Endothelial cell of umbilical vein (primary cell): Measurements from ENCODE around the gene COMP. TPM values are rescaled to one million over a fixed set of nuclear protein-coding genes. Genes with fewer than 3 reads are reported as not detected.

Experiments used
- BruUV-seq: library from RNA; stranded (reverse); fragments of 400-500 nt; replicated peaks from 2 replicates; lab custom pipeline; 2021; lab: Mats Ljungman, UMichigan
- CTCF ChIA-PET: fragments of 300-600, 350-600 bp; sonication (Branson Sonifier 250); formaldehyde crosslinking; loops from one replicate; lab custom pipeline; 2021; ENCODE audit warnings: antibody characterized with exemption, inconsistent platforms; lab: Charles Lee
- POLR2A ChIA-PET: fragments of 300-600, 350-600 bp; sonication (Branson Sonifier 250); formaldehyde crosslinking; loops from one replicate; lab custom pipeline; 2021; ENCODE audit warnings: antibody characterized with exemption, inconsistent platforms; lab: Charles Lee
- DNase-seq: peaks from one replicate; pipeline ENCODE4 v3.0.0-alpha.2; 2011; ENCODE audit warnings: low read depth, low spot score
- FAIRE-seq: peaks from 2 replicates; lab custom pipeline; 2011; peaks lifted over from hg19 to GRCh38; lab: Jason Lieb, UNC
- H2AFZ ChIP-seq: 2 replicates; pipeline ENCODE4 v1.6.0; 2012; ENCODE audit warnings: low read depth, low read length, control low read depth, inconsistent platforms
- H3K27ac ChIP-seq: 2 replicates; pipeline ENCODE4 v1.5.1; 2011; ENCODE audit warnings: low read depth, mild to moderate bottlenecking, control low read depth, low read length, moderate library complexity; ENCODE audit not compliant: insufficient read depth
- H3K27me3 ChIP-seq, 2 experiments: 2 replicates each; pipeline versions ENCODE4 v1.6.0 to v1.6.1; 2011; ENCODE audit warnings: low read length in 2 of 2, mixed read lengths in 1 of 2; ENCODE audit not compliant: control insufficient read depth in 2 of 2, insufficient read depth in 2 of 2
- H3K36me3 ChIP-seq, 2 experiments: 2 replicates in 1 of 2; 3 replicates in 1 of 2; pipeline ENCODE4 v1.5.1; 2011; ENCODE audit warnings: low read length in 2 of 2, mild to moderate bottlenecking in 1 of 2, moderate library complexity in 1 of 2; ENCODE audit not compliant: control insufficient read depth in 2 of 2, insufficient read depth in 2 of 2; ENCODE audit errors: extremely low read depth in 1 of 2
- H3K4me1 ChIP-seq: 3 replicates; pipeline ENCODE4 v1.5.1; 2011; ENCODE audit warnings: mild to moderate bottlenecking, low read length; ENCODE audit not compliant: control insufficient read depth, insufficient read depth; ENCODE audit errors: extremely low read depth
- H3K4me2 ChIP-seq: 2 replicates; pipeline ENCODE4 v1.6.1; 2011; ENCODE audit warnings: low read length, control low read depth, mixed read lengths; ENCODE audit not compliant: insufficient read depth
- H3K4me3 ChIP-seq, 3 experiments: fragments of 200-600 bp in 1 of 3; sonication (generic), shearing (Covaris generic) in 1 of 3; replicated peaks in 1 of 3; 2 replicates each; pipeline ENCODE4 v1.5.1; 2011 to 2016; ENCODE audit warnings: control low read depth in 3 of 3, low read length in 3 of 3, mild to moderate bottlenecking in 2 of 3, inconsistent platforms in 1 of 3, low read depth in 1 of 3, moderate library complexity in 1 of 3; ENCODE audit not compliant: insufficient read depth in 1 of 3
- H3K79me2 ChIP-seq: 2 replicates; pipeline ENCODE4 v1.6.0; 2012; ENCODE audit warnings: low read length, inconsistent platforms; ENCODE audit not compliant: control insufficient read depth, insufficient read depth
- H3K9ac ChIP-seq: replicated peaks from 2 replicates; pipeline ENCODE3; 2011; ENCODE audit warnings: low read length, control low read depth; ENCODE audit not compliant: insufficient read depth; ENCODE audit errors: extremely low read depth
- H3K9me1 ChIP-seq: replicated peaks from 3 replicates; pipeline ENCODE4 v1.6.0; 2011; ENCODE audit warnings: mild to moderate bottlenecking, low read length; ENCODE audit not compliant: control insufficient read depth, insufficient read depth; ENCODE audit errors: extremely low read depth
- H3K9me3 ChIP-seq: replicated peaks from 2 replicates; pipeline ENCODE4 v1.5.1; 2012; ENCODE audit warnings: low read length, inconsistent platforms; ENCODE audit not compliant: control insufficient read depth, insufficient read depth
- H4K20me1 ChIP-seq: replicated peaks from 2 replicates; pipeline ENCODE3; 2011; ENCODE audit warnings: mild to moderate bottlenecking, low read length; ENCODE audit not compliant: control insufficient read depth, insufficient read depth; ENCODE audit errors: extremely low read depth
- EZH2 ChIP-seq: IDR thresholded peaks from 2 replicates; pipeline ENCODE4 v1.6.1; 2012; ENCODE audit warnings: borderline replicate concordance, low read depth, mild to moderate bottlenecking, moderate library complexity, low read length, inconsistent platforms; ENCODE audit not compliant: severe bottlenecking
- FOS ChIP-seq: IDR thresholded peaks from 2 replicates; pipeline ENCODE4 v1.6.1; 2011; ENCODE audit warnings: mild to moderate bottlenecking, low read length, moderate library complexity, borderline replicate concordance; ENCODE audit not compliant: insufficient read depth
- GATA2 ChIP-seq: IDR thresholded peaks from 2 replicates; pipeline ENCODE4 v1.7.0; 2011; ENCODE audit warnings: low read depth, mild to moderate bottlenecking, moderate library complexity, mixed read lengths, low read length; ENCODE audit not compliant: insufficient read length, insufficient read depth
- JUN ChIP-seq: IDR thresholded peaks from 2 replicates; pipeline ENCODE4 v1.6.1; 2011; ENCODE audit warnings: borderline replicate concordance, low read depth; ENCODE audit not compliant: insufficient read length, insufficient read depth
- MYC ChIP-seq: IDR thresholded peaks from one replicate; pipeline ENCODE4 v1.6.1; 2011; ENCODE audit warnings: mild to moderate bottlenecking, low read depth, low read length
- POLR2A ChIP-seq: IDR thresholded peaks from 2 replicates; pipeline ENCODE4 v1.6.1; 2012; ENCODE audit warnings: low read depth, mild to moderate bottlenecking, control low read depth, low read length
- POLR2AphosphoS5 ChIP-seq: IDR thresholded peaks from 2 replicates; pipeline ENCODE4 v1.6.1; 2012; ENCODE audit warnings: low read depth, mild to moderate bottlenecking, control low read depth, low read length, moderate library complexity; ENCODE audit not compliant: insufficient read depth
- dilution Hi-C: fragments of 300-500 bp; cut with MboI; formaldehyde crosslinking; loops from one replicate; pipeline ENCODE4 v1.15.0; 2019; ENCODE audit warnings: low sequenced_read_pairs; ENCODE audit not compliant: extremely low pct_ligation_motif_present
- intact Hi-C: fragments of 100-400 bp; cut with micrococcal nuclease; formaldehyde crosslinking; loops from one replicate; pipeline ENCODE4 v1.10.0; 2022
- polyA plus RNA-seq, 4 experiments: library from polyadenylated mRNA; depleted of rRNA in 3 of 4; stranded (reverse) in 3 of 4; unstranded in 1 of 4; fragments of >200 nt; gene quantifications; 2 replicates each; pipeline versions ENCODE4 v1.2.1 to v1.2.3, GENCODE V29; 2011 to 2012; ENCODE audit warnings: missing spikeins in 1 of 4
- total RNA-seq: library from RNA; stranded (reverse); gene quantifications from 2 replicates; pipeline ENCODE4 v1.2.3, GENCODE V29; 2021
- TF ChIP-seq, protein P1 (sequence below): IDR thresholded peaks from 2 replicates; pipeline ENCODE4 v1.6.1; 2011; ENCODE audit not compliant: insufficient read depth, insufficient read length
- TF ChIP-seq, protein P2 (sequence below), 2 donors: IDR thresholded peaks; 1 replicate in 1 of 2; 2 replicates in 1 of 2; pipeline ENCODE4 v1.5.1; 2011; ENCODE audit warnings: low read length in 2 of 2, mild to moderate bottlenecking in 2 of 2, moderate library complexity in 2 of 2, control low read depth in 1 of 2, inconsistent platforms in 1 of 2, low read depth in 1 of 2; ENCODE audit not compliant: insufficient read depth in 1 of 2; ENCODE audit errors: extremely low read depth in 1 of 2

COMP gene
- total and polyA plus RNA-seq, 2 donors (not counting 3 experiments of a cell fraction or from before 2014, with no cell fraction given), result not detected

DNA sequence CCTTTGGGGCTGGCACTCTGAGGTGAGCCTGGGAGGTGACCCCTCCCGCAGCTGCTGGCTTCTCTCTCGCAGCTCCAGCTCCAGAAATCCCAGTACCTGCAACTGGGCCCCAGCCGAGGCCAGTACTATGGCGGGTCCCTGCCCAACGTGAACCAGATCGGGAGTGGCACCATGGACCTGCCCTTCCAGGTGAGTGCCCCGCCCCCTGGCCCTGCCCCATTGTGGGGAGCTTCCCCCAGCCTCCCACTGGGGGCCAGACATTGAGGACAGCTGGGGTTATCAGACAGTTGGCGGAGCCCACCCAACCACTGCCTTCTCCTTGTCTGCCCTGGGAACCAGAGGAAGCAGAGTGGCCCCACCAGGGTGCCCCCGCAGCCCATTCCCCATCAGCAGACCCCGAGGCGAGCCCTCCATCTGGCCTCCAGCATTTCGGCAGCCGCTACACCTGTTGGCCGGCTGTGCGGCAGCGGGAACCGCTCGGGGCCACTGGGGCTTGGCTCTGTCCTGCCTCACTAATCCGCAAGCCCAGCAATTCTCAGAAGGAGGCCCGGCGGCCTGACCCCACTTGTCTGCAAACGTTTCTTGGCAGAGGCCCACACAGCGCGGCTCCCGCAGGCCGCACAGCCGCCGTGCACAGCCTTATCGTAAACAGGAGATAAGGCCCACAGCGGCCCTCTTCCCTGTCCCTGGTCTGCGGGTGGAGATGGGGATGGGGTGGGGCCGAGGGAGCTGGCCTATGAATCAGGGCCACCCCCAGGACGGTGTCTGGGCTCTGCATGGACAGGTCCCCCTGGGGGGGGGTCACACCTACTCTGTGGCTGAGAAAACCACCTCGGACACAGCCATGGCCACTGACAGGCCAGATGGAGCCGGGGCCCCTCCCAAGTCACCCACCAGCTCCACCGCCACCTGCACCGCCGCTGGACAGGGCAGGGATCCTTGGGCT lies 48.0 kb downstream of the COMP start:
- Histone ChIP-seq H3K4me3 (no peak overlapping the region), H3K27ac (no peak overlapping the region), H3K9me3 (no peaks in the 10 kb centered on the region), H2AFZ (no peak overlapping the region), H3K27me3 (no peaks in the 10 kb centered on the region), H4K20me1 (no peaks in the 10 kb centered on the region), H3K4me1 (no peaks in the 10 kb centered on the region), H3K36me3 (no peaks in the 10 kb centered on the region), H3K9ac (no peak overlapping the region), H3K79me2 (no peaks in the 10 kb centered on the region), H3K9me1 (no peaks in the 10 kb centered on the region), H3K4me2 (no peak overlapping the region)
- ChIA-PET POLR2A (no interaction called here), CTCF (interaction anchor here (0.6 kb wide), 1 partner anchor 50 kb away, joined by 3 read pairs; no protein-coding TSS in a partner anchor)
- no peak for FAIRE-seq
- TF ChIP-seq, protein P1, sequence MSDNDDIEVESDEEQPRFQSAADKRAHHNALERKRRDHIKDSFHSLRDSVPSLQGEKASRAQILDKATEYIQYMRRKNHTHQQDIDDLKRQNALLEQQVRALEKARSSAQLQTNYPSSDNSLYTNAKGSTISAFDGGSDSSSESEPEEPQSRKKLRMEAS, result no peak
- TF ChIP-seq JUN, result no peak
- TF ChIP-seq GATA2, result no peak
- TF ChIP-seq, protein P2, sequence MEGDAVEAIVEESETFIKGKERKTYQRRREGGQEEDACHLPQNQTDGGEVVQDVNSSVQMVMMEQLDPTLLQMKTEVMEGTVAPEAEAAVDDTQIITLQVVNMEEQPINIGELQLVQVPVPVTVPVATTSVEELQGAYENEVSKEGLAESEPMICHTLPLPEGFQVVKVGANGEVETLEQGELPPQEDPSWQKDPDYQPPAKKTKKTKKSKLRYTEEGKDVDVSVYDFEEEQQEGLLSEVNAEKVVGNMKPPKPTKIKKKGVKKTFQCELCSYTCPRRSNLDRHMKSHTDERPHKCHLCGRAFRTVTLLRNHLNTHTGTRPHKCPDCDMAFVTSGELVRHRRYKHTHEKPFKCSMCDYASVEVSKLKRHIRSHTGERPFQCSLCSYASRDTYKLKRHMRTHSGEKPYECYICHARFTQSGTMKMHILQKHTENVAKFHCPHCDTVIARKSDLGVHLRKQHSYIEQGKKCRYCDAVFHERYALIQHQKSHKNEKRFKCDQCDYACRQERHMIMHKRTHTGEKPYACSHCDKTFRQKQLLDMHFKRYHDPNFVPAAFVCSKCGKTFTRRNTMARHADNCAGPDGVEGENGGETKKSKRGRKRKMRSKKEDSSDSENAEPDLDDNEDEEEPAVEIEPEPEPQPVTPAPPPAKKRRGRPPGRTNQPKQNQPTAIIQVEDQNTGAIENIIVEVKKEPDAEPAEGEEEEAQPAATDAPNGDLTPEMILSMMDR (IDR thresholded peaks at IDR 0.05; ENCODE audit: extremely low read depth in 1 of 2, insufficient read depth in 1 of 2, low read depth in 1 of 2, low read length in 2 of 2), result no peak
- TF ChIP-seq MYC, result no peak
- TF ChIP-seq EZH2, result no peak
- no peak for TF ChIP-seq POLR2A
- no peak for TF ChIP-seq FOS
- no peak for TF ChIP-seq POLR2AphosphoS5
- BruUV-seq, result no TSS peak
- intact Hi-C loops, result loop anchor here (1.0 kb wide), 1 partner anchor 39 kb away; no protein-coding TSS in a partner anchor
- dilution Hi-C loops, result no loop called here
- peak; percentile 10 for DNase-seq
